Measurements from ENCODE around the gene ESRRG. TPM values are rescaled to one million over a fixed set of nuclear protein-coding genes. Genes with fewer than 3 reads are reported as not detected.

Gene ESRRG
- total RNA-seq, 1 donor from 2014 or later: 3.8 TPM

GRCh38 chr1:216523043-216523442 lies 200.2 kb downstream of the ESRRG start:
- no peak for TF ChIP-seq CTCF (IDR thresholded peaks at IDR 0.05; ENCODE audit: unreplicated experiment)

DNA sequence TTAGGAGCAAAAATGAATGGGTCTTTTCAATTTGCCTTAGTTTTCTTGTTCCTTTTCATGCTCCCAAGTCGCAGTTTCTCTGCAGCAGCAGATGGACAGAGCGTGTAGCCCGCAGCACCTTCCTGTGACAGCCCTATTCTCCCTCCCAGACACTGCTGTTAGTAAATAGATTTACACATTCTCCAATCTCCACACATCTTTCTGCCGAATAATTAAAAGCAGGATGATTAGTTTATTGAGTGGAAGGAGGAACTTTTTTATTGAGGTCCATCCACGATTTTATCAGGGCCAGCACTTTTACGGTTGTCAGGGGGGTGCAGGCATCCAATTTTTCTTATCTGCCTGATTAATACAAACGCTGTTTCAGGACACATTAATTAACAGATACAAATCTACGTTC lies 201.8 kb downstream of the ESRRG start:
- no peak for DNase-seq (ENCODE audit: low spot score)
- no peaks in the 10 kb centered on the region for H3K27me3 Mint-ChIP-seq (ENCODE audit: unreplicated experiment)
- no peak overlapping the region for H3K27ac Mint-ChIP-seq (ENCODE audit: unreplicated experiment)
- no peak overlapping the region for H3K4me3 Mint-ChIP-seq (ENCODE audit: unreplicated experiment)
- no peak for TF ChIP-seq CTCF (IDR thresholded peaks at IDR 0.05; ENCODE audit: unreplicated experiment)
- H3K4me1 Mint-ChIP-seq (ENCODE audit: unreplicated experiment): no peaks in the 10 kb centered on the region
- H3K9me3 Mint-ChIP-seq (ENCODE audit: unreplicated experiment): no peaks in the 10 kb centered on the region
- no peaks in the 10 kb centered on the region for H3K36me3 Mint-ChIP-seq (ENCODE audit: low read depth, unreplicated experiment)

More at GRCh38 chr1:216523043-216523442, 200.2 kb downstream of the ESRRG start:
- Mint-ChIP-seq H3K9me3 (ENCODE audit: unreplicated experiment) (no peaks in the 10 kb centered on the region), H3K4me3 (ENCODE audit: unreplicated experiment) (no peak overlapping the region), H3K36me3 (ENCODE audit: low read depth, unreplicated experiment) (no peaks in the 10 kb centered on the region), H3K27ac (ENCODE audit: unreplicated experiment) (no peak overlapping the region), H3K27me3 (ENCODE audit: unreplicated experiment) (no peaks in the 10 kb centered on the region), H3K4me1 (ENCODE audit: unreplicated experiment) (peaks cover 2% of the 10 kb centered on the region)
- no peak for DNase-seq (ENCODE audit: low spot score)

- no peaks in the 10 kb centered on the region for H3K4me1 Mint-ChIP-seq (ENCODE audit: unreplicated experiment)
- H3K27ac Mint-ChIP-seq (ENCODE audit: unreplicated experiment): no peak overlapping the region
- no peak for DNase-seq (ENCODE audit: low spot score)
- H3K9me3 Mint-ChIP-seq (ENCODE audit: unreplicated experiment): no peaks in the 10 kb centered on the region
- no peaks in the 10 kb centered on the region for H3K36me3 Mint-ChIP-seq (ENCODE audit: low read depth, unreplicated experiment)
- no peak for TF ChIP-seq CTCF (IDR thresholded peaks at IDR 0.05; ENCODE audit: unreplicated experiment)
- no peaks in the 10 kb centered on the region for H3K27me3 Mint-ChIP-seq (ENCODE audit: unreplicated experiment)
- H3K4me3 Mint-ChIP-seq (ENCODE audit: unreplicated experiment): no peak overlapping the region
Measured at GRCh38 chr1:216518844-216519627, 204.2 kb downstream of the ESRRG start.

DNA sequence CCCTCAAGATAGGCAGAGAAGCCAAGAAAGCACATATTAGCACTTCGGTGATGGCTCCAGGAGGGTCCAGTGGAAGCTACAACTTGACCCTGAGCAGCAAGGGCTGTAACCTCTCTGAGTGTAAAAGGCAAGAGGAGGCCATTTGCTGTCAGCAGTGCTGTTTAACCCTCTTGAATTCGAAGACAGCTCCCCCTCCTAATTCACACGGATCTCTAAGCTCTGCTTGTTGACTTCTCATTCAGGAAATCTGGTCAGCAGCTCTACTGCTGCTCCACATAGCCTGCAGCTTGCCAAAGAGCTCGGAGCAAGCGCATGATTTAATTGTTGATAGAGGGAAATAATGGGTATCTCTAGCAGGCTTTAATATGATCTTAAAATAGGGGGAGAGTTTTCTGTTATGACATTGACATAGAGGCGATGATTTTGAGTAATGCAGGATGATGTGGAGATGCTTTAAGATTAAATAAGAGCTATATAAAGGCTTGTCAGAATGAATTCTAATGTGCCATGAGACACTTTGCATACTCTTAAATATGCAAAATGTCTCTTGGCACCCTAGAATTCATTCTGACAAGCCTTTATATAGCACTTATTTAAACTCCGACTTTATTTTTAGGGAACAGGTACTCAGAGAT lies 220.6 kb downstream of the ESRRG start:
- Mint-ChIP-seq H3K4me1 (ENCODE audit: unreplicated experiment) (peaks cover 3% of the 10 kb centered on the region), H3K36me3 (ENCODE audit: low read depth, unreplicated experiment) (peaks cover 4% of the 10 kb centered on the region), H3K27me3 (ENCODE audit: unreplicated experiment) (no peaks in the 10 kb centered on the region), H3K9me3 (ENCODE audit: unreplicated experiment) (no peaks in the 10 kb centered on the region), H3K27ac (ENCODE audit: unreplicated experiment) (no peak overlapping the region), H3K4me3 (ENCODE audit: unreplicated experiment) (no peak overlapping the region)
- no peak for DNase-seq (ENCODE audit: low spot score)
- TF ChIP-seq CTCF (IDR thresholded peaks at IDR 0.05; ENCODE audit: unreplicated experiment): no peak

All from endothelial cell (in vitro differentiated cells).